Colonic mucosa (tissue), 4 donors: Measurements from ENCODE around the gene PLXDC1. TPM values are rescaled to one million over a fixed set of nuclear protein-coding genes. Genes with fewer than 3 reads are reported as not detected.
A peak's percentile ranks its signal among the peaks of the same experiment; 100 is the strongest.
"Not testable (repeated sequence)": the region's sequence is repeated elsewhere in the genome, so short reads cannot be mapped to it uniquely, and the experiment has no call there.

Source experiments
- DNase-seq: peaks from one replicate; pipeline ENCODE4 v3.0.0-alpha.2; 2020
- H3K27ac ChIP-seq: fragments of 200-600 bp; one replicate; pipeline ENCODE4 v1.8.0; 2021
- H3K27me3 ChIP-seq: fragments of 200-600 bp; one replicate; pipeline ENCODE4 v1.8.0; 2021
- H3K36me3 ChIP-seq: fragments of 200-600 bp; one replicate; pipeline ENCODE4 v1.8.0; 2021
- H3K4me1 ChIP-seq: fragments of 200-600 bp; one replicate; pipeline ENCODE4 v1.8.0; 2021; ENCODE audit warnings: mild to moderate bottlenecking
- H3K4me3 ChIP-seq: fragments of 200-600 bp; one replicate; pipeline ENCODE4 v1.8.0; 2021
- H3K9ac ChIP-seq, 2 donors: one replicate each; pipeline ENCODE4 v1.7.0; 2013; ENCODE audit warnings: control low read depth in 2 of 2, low read depth in 2 of 2, low read length in 2 of 2
- H3K9me3 ChIP-seq: fragments of 200-600 bp; one replicate; pipeline ENCODE4 v1.8.0; 2021
- intact Hi-C: fragments of 100-400 bp; cut with DNase I; formaldehyde crosslinking; loops from one replicate; pipeline ENCODE4 v1.14.1; 2022
- total RNA-seq, 2 donors: library from RNA; stranded (reverse); fragmentation: NEBNext Ultra II Directional in 1 of 2; extraction: Animal tissue kit (Norgen Biotek cat#: 25700) in 1 of 2; gene quantifications; one replicate each; pipeline ENCODE4 v1.2.1, GENCODE V29; 2021
- TF ChIP-seq, protein P1 (sequence below): fragments of 200-600 bp; IDR thresholded peaks from one replicate; pipeline ENCODE4 v1.8.0; 2022; ENCODE audit warnings: antibody characterized with exemption, mild to moderate bottlenecking
- donor health status: healthy.
- donor health status: DM: no; HTN: no; CAD: no.
- donor health status: DM: no; HTN: no; CAD: no.

PLXDC1 gene
- total RNA-seq, 2 donors from 2014 or later, result 0.54 to 4.4 TPM

DNA sequence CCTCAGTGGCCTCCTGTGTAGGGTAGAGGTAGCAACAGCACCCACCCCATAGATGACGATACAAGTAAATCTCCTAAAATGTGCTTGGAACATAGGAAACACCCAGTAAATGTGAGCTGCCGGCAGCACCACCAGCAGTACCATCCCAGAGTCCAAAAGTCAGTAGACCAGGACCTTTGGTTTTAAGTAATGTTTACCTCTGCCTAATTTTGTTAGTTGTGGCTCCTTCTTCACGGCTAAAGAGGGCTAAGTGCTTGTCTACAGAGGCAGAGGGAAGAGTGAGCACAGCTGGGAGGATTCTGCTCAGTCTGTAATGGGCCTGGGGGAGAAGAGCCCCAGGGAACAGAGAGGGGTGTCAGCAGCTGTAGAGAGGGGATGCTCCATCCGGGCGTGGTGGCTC lies 92.9 kb downstream of the PLXDC1 start:
- Histone ChIP-seq H3K9ac (no peak overlapping the region), H3K27me3 (no peaks in the 10 kb centered on the region), H3K27ac (no peak overlapping the region), H3K4me1 (no peaks in the 10 kb centered on the region), H3K9me3 (no peaks in the 10 kb centered on the region), H3K4me3 (no peak overlapping the region), H3K36me3 (no peaks in the 10 kb centered on the region)
- TF ChIP-seq, protein P1, sequence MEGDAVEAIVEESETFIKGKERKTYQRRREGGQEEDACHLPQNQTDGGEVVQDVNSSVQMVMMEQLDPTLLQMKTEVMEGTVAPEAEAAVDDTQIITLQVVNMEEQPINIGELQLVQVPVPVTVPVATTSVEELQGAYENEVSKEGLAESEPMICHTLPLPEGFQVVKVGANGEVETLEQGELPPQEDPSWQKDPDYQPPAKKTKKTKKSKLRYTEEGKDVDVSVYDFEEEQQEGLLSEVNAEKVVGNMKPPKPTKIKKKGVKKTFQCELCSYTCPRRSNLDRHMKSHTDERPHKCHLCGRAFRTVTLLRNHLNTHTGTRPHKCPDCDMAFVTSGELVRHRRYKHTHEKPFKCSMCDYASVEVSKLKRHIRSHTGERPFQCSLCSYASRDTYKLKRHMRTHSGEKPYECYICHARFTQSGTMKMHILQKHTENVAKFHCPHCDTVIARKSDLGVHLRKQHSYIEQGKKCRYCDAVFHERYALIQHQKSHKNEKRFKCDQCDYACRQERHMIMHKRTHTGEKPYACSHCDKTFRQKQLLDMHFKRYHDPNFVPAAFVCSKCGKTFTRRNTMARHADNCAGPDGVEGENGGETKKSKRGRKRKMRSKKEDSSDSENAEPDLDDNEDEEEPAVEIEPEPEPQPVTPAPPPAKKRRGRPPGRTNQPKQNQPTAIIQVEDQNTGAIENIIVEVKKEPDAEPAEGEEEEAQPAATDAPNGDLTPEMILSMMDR, result no peak
- DNase-seq, result no peak
- intact Hi-C loops, result no loop called here

DNA sequence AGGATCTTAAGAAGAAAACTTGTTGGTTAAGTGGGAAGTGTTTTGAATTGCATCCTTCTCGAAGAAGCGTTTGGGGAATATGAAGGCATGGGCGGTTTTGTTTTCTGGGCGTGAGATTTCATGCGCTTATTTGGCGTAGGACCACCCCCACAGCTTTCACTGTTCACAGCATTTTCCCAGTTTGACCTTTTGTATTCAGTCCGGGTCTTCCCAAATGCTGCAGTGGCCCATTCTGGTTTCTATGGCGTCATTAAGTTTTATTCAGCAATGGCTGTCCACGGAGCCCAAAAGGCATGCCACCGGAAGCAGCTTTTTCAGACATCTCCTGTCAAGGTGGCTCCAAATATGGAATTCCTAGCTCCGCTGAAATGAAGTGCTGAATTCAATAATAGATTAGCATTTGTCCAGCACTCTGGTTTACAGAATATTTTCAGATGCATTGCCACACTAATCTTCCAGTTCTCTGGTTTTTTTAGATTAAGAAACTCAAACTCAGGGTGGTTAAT lies 93.7 kb downstream of the PLXDC1 start:
- intact Hi-C loops, result no loop called here
- H3K4me1 ChIP-seq, result no peaks in the 10 kb centered on the region
- DNase-seq, result no peak
- TF ChIP-seq, protein P1, result no peak
- no peaks in the 10 kb centered on the region for H3K36me3 ChIP-seq
- H3K9ac ChIP-seq, result no peak overlapping the region
- peak overlapping the region; percentile 46 for H3K4me3 ChIP-seq
- H3K9me3 ChIP-seq, result no peaks in the 10 kb centered on the region
- no peaks in the 10 kb centered on the region for H3K27me3 ChIP-seq
- H3K27ac ChIP-seq, result no peak overlapping the region

DNA sequence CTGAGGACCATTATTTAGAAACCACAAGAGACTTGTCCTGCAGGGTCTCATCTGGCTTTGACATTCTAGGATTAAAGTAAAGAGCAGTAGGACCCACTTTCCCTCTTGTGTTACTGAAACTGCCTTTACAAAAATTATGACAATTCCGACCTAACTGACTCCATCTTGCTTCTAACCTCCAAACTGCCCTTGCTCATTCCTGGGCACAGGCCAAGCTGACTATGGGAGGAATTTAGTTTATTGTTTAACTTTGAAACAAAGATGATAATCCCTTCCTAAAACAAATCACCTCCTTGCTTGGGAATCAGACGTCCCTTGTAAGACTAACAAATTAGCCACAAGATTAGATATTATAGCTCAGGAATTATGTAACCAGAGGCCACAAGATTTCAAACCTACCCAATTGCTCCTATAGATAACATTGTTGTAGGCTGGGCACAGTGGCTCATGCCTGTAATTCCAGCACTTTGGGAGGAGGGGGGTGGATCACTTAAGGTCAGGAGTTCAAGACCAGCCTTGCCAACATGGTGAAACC lies 97.3 kb downstream of the PLXDC1 start:
- no peak for DNase-seq
- Histone ChIP-seq H3K4me1 (no peaks in the 10 kb centered on the region), H3K27me3 (no peaks in the 10 kb centered on the region), H3K36me3 (no peaks in the 10 kb centered on the region), H3K9me3 (no peaks in the 10 kb centered on the region), H3K4me3 (no peak overlapping the region), H3K9ac (no peak overlapping the region), H3K27ac (no peak overlapping the region)
- intact Hi-C loops, result no loop called here
- TF ChIP-seq, protein P1, result no peak

GRCh38 chr17:39052423-39052822 lies 99.0 kb downstream of the PLXDC1 start:
- H3K27ac ChIP-seq, H3K4me3 ChIP-seq, H3K36me3 ChIP-seq, DNase-seq, H3K9ac ChIP-seq, H3K27me3 ChIP-seq, intact Hi-C loops, H3K4me1 ChIP-seq, H3K9me3 ChIP-seq: not testable (repeated sequence)

- Histone ChIP-seq H3K36me3 (no peaks in the 10 kb centered on the region), H3K9ac (no peak overlapping the region), H3K4me1 (no peaks in the 10 kb centered on the region), H3K27me3 (no peaks in the 10 kb centered on the region), H3K27ac (no peak overlapping the region), H3K9me3 (peaks cover 9% of the 10 kb centered on the region), H3K4me3 (no peak overlapping the region)
- intact Hi-C loops, result no loop called here
- TF ChIP-seq, protein P1, result no peak
- DNase-seq, result no peak
These were observed 100.3 kb downstream of the PLXDC1 start for GRCh38 chr17:39051001-39051585.

GRCh38 chr17:39045948-39046679 lies 105.3 kb downstream of the PLXDC1 start:
- Histone ChIP-seq H3K4me3 (no peak overlapping the region), H3K4me1 (no peaks in the 10 kb centered on the region), H3K9ac (no peak overlapping the region), H3K9me3 (peaks cover 9% of the 10 kb centered on the region), H3K27me3 (no peaks in the 10 kb centered on the region), H3K36me3 (no peaks in the 10 kb centered on the region), H3K27ac (no peak overlapping the region)
- intact Hi-C loops, result no loop called here
- TF ChIP-seq, protein P1, result no peak
- DNase-seq, result no peak
